GM19023 (cell line): ENCODE data around the gene COL4A1.

Experiments used
- ATAC-seq: cut with Tn5 transposase; IDR thresholded peaks from one replicate; pipeline ENCODE4 v1.9.1; 2021; ENCODE audit warnings: mild to moderate bottlenecking, moderate library complexity; ENCODE audit not compliant: unreplicated experiment

COL4A1 gene

GRCh38 chr13:110151462-110151861, 155.5 kb downstream of the COL4A1 start:
- ATAC-seq = no peak

- ATAC-seq = no peak
Measured at GRCh38 chr13:110150384-110151101, 156.4 kb downstream of the COL4A1 start.

GRCh38 chr13:110149036-110149435, 157.9 kb downstream of the COL4A1 start:
- no peak for ATAC-seq

- no peak for ATAC-seq
Measured at GRCh38 chr13:110140099-110140498, 166.9 kb downstream of the COL4A1 start.

- ATAC-seq = no peak
Measured at GRCh38 chr13:110138700-110139036, 168.3 kb downstream of the COL4A1 start.

- ATAC-seq = peak; percentile 59
Measured at GRCh38 chr13:110138010-110138699, 168.8 kb downstream of the COL4A1 start.

- ATAC-seq = peak; percentile 67
Measured at GRCh38 chr13:110137680-110138009, 169.3 kb downstream of the COL4A1 start.

GRCh38 chr13:110136660-110137585, 170.0 kb downstream of the COL4A1 start:
- ATAC-seq = no peak

GRCh38 chr13:110135977-110136597, 170.9 kb downstream of the COL4A1 start:
- no peak for ATAC-seq

GRCh38 chr13:110134801-110135200, 172.2 kb downstream of the COL4A1 start:
- ATAC-seq = no peak

- no peak for ATAC-seq
Measured at GRCh38 chr13:110133425-110134235, 173.3 kb downstream of the COL4A1 start.

- ATAC-seq = no peak
Measured at GRCh38 chr13:110132225-110132982, 174.6 kb downstream of the COL4A1 start.

GRCh38 chr13:110131424-110131823, 175.5 kb downstream of the COL4A1 start:
- ATAC-seq = no peak

- no peak for ATAC-seq
Measured at GRCh38 chr13:110130431-110130830, 176.5 kb downstream of the COL4A1 start.

- ATAC-seq = no peak
Measured at GRCh38 chr13:110129539-110130186, 177.3 kb downstream of the COL4A1 start.

GRCh38 chr13:110129076-110129475, 177.9 kb downstream of the COL4A1 start:
- ATAC-seq = no peak

GRCh38 chr13:110128546-110128945, 178.4 kb downstream of the COL4A1 start:
- ATAC-seq = no peak

- no peak for ATAC-seq
Measured at GRCh38 chr13:110127986-110128511, 178.9 kb downstream of the COL4A1 start.
